NCI-H2227 (cell line): ENCODE data around the gene DQX1.
"Not testable (repeated sequence)": the region's sequence is repeated elsewhere in the genome, so short reads cannot be mapped to it uniquely, and the experiment has no call there.

ENCODE experiments used
- DNase-seq: peaks from one replicate; lab custom pipeline; 2025; ENCODE audit not compliant: unreplicated experiment; lab: John Stamatoyannopoulos, UW

Gene DQX1

DNA sequence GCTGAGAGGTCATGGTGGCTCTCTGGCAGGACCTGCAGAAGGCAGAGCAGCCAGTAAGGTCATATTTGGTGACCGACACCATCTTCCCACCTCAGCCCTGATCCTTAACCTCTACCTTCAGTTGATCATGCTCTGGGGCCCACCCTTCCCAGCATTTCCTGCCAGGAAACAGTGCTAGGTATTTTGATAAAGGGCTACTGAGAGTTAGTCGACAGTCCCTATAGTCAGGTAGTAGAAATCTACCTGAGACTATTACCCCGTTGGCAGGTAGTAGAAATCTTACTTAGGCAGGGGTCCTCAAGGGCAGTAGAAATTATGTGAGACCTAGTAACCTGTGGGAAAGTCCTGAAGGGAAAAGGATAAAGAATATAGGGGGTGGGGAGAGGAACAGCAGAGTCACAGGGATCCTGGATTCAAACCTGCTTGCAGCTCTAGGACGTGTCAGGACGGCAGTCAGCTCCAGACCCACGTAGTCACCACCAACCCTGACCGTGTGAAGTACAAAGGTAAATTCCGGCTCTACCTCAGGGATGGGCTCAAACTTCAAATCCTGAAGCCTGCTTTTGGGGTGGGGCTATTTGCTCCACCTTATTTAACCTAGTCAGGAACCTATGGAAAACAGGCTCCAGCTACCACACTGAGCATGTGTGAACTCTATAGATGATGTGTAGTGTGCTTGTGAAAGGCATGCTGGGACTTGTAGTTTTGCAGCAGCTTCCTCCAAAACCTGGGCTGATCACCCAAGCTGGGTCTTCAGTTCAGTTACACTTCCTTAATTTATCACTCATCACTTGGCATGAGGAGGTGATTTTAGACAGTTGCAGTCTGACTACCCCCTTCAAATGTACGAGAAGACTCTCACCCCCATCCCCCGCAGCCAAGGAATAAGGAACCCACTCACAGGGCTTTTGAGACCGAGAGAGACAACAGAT lies at the start of gene DQX1:
DQX1 (minus strand) TSS at position 515 of the 932 bp plus-strand sequence; CDS start at position 13, 502 bp downstream.
- peak; percentile 58 for DNase-seq

DNA sequence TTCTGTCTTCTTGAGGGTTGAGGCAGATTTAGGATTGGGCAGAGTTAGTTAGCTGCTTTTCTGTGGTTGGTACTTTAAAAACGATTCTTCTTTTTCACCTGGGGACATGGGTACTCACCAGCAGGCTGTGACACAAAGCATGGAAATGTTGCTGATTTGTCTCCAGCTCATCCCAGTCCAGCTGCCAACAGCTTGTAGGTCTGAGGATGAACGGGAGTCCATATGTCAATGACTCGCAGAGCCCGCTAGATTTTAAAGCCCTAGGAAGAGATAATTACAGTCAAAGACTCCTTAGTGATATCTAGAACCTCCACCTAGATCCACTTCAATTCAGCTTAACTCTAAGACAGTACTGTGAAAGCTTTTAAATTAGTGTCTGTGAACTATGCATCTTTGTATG lies 49.3 kb upstream of the DQX1 start:
- no peak for DNase-seq

DNA sequence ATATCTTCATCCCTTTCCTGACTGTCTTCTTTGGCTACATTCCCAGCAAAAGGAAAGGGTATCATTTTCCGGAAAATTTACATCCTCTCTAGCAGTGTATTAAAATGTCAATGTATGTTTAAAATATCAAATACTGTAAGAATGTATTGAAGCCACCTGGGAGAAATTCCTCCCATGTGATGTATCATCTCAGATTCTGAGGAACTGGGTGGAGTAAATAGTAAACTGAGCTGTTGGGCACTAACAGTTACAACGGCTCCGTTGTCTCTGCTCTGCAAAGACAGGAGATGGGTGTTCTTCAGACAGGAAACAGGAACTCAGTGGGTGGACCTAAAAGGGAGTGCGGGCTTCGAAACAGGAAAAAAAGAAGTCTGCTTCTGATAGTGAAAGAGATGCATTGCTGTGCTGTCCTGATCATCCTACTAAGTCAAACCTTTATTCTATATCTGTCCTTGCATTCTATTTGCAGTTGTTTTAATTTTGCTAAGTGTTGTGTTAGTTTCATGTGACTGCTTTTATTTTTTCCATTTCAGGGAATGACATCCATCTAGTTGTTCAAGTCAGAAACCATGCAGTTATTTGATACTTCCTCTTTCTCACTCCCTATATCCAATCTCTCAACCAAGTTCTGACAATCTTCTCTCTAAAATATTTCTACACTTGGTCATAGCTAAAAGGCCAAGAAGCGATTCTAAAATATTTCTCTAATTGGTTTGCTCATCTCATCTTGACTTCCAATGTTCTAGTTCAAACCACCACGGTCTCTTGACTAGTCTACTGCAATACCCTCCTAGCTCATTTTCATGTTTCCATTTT lies 47.9 kb upstream of the DQX1 start:
- DNase-seq, result no peak

DNA sequence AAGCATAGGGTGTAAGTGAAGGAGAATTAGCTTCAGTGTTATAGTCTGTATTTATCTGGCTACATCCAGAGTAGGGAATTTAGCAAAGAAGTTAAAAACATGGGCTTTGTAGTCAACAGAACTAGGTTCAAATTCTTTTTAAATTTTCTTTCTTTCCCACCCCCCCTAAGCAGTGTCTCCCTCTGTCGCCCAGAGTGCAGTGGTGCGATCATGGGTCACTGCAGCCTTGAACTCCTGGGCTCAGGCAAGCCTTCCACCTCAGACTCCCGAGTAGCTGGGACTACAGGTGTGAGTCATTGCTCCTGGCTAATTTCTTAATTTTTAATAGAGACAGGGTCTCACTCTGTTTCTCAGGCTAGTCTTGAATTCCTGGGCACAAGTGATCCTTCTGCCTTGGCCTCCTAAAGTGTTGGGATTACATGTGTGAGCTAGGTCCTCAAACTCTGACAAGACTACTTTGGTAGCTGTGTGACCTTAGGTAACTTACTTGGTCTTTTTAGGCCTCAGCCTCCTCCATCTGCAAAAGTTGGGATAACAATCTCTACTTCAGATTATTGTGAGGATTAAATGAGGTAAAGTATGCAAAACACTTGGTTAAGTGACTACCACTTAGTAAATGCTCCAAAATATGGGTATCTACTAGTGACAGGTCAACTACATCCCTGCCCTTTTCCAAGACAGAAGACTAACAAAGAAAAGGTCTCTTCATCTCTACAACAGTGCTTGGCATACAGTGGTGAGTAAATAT lies 46.3 kb upstream of the DQX1 start:
- no peak for DNase-seq

- DNase-seq, result no peak
Observed at GRCh38 chr2:74571058-74571457, 45.0 kb upstream of the DQX1 start.

DNA sequence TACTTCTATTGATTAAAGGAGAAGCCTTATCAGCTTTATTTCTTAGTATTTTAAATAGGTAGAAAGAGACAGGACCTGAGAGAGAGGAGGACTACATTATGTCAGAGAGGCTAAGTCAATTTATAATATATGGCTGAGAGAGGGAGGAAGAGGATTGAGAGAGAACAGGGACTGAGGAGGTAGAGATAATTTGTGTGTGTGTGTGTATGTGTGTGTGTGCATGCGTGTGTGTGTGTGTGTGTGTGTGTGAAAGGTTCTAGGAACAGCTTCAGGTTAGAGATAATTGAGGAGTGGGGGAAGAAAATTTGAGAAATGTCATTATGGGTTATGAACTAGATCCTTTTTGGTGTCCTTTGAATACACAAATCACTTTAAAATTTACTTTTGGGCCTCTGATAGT lies 43.7 kb upstream of the DQX1 start:
- no peak for DNase-seq

GRCh38 chr2:74567881-74568280 lies 41.9 kb upstream of the DQX1 start:
- DNase-seq, result no peak

DNA sequence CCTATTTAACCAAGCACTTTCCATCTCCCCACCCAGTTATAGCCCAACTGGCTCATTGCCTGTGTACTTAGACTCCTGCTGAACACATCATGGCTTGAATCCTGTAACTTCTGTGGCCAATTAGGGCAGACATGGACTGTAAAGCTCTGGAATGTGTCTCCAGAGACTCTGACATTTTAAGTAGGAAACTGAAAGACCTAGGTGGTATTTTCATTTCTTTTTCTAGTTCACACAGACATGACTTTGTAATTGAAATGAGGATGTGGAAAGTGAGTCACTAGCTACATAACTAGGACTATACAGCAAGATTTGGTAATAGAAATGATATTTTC lies 40.7 kb upstream of the DQX1 start:
- no peak for DNase-seq

- no peak for DNase-seq
Observed at GRCh38 chr2:74566076-74566753, 40.2 kb upstream of the DQX1 start.

GRCh38 chr2:74564222-74564621 lies 38.2 kb upstream of the DQX1 start:
- DNase-seq, result no peak

- no peak for DNase-seq
Observed at GRCh38 chr2:74562126-74562775, 36.2 kb upstream of the DQX1 start.

DNA sequence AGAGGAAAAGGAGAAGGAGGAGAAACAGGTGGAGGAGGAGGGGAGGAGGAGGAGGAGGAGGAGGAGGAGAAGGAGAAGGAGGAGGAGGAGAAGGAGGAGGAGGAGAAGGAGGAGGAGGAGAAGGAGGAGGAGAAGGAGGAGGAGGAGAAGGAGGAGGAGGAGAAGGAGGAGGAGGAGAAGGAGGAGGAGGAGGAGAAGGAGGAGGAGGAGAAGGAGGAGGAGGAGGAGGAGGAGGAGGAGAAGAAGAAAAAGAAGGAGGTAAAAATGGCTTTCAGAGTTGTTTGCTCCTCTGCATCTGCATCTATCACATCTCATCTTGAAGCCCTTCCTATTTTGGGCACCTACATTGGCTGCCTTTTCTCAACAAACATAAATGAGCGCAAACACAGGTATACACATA lies 35.0 kb upstream of the DQX1 start:
- DNase-seq, result not testable (repeated sequence)

DNA sequence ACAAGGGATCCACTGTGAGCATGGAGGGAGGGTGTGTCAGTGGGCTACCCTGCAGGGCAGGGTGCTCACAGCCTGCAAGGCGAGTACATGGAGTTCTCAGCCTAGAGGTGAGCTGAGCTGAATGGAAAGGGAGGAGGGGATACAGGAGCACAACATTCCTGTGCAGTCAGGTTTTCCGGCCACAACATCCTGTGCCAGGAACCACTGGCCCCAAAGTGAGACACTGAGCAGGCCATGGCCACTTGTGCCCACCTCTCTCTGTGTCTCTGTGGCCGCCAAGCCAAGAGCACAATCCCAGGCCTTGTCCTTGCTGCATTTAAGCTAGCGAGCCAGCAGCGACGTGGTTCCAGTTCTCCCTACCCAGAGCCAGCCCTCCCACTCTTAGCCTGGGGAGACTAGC lies 34.6 kb upstream of the DQX1 start:
- no peak for DNase-seq

DNA sequence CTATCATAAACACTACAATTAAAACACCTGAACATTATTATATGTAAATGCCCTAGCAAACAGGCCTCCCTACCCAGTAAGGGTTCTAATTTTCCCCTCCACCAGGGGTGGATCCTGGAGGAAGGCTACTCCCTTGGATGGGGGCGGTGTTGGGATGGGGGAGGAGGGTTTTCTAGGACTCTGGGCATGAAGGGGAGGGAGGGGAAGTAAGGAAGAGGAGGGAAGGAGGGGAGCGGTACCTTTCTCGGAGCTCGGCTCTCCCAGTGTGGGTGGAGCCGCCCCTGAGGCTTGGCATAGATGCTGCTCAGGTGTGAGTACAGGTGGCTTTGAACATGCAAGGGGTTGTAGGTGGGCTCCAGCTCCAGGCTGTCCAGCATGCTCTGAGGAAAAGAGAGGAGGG lies 33.9 kb upstream of the DQX1 start:
- no peak for DNase-seq

GRCh38 chr2:74558284-74559230 lies 32.5 kb upstream of the DQX1 start:
- no peak for DNase-seq

GRCh38 chr2:74556831-74557370 lies 30.9 kb upstream of the DQX1 start:
- DNase-seq, result no peak

GRCh38 chr2:74556159-74556558 lies 30.1 kb upstream of the DQX1 start:
- no peak for DNase-seq

DNA sequence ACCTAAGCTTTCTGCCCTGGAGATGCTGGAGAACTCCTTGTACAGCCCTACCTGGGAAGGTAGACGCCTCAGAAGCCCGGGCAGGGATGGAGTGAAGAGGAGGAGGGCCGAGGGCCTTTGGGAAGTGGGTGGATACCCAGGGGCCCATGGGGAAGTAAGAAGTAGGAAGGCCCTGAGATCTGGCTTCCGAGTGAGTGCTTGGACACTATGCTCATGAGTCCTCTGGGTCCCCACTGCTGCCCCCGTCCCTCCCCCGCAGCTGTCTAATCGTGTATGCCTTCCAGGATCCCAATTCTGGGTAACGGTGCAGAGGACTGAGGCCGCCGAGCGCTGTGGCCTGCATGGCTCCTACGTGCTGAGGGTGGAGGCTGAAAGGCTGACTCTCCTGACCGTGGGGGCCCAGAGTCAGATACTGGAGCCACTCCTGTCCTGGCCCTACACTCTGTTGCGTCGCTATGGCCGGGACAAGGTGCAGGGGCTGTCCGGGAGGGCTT lies 29.6 kb upstream of the DQX1 start:
- no peak for DNase-seq
